WTC11 (cell line): ENCODE measurements around the gene TLX1. TPM values are rescaled to one million over a fixed set of nuclear protein-coding genes. Genes with fewer than 3 reads are reported as not detected.

Experiments
- ATAC-seq: fragments of 200-7000 bp; cut with Tn5 transposase; 2 replicates; pipeline ENCODE4 v1.10.0; 2021; ENCODE audit warnings: mild to moderate bottlenecking, moderate library complexity
- CTCF ChIA-PET: fragments of 300-600 bp; sonication (Branson Sonifier 250); formaldehyde crosslinking; loops from one replicate; lab custom pipeline; 2021; ENCODE audit warnings: antibody characterized with exemption; lab: Charles Lee
- POLR2A ChIA-PET: fragments of 350-600 bp; sonication (Branson Sonifier 250); formaldehyde crosslinking; loops from one replicate; lab custom pipeline; 2021; ENCODE audit warnings: antibody characterized with exemption; lab: Charles Lee
- DNase-seq: peaks from one replicate; pipeline ENCODE4 v3.0.0; 2021; ENCODE audit warnings: low spot score
- H3K27ac Mint-ChIP-seq: 2 replicates; pipeline ENCODE4 v1.8.0; 2021; ENCODE audit warnings: mixed read lengths
- H3K27me3 Mint-ChIP-seq: 2 replicates; pipeline ENCODE4 v1.8.0; 2021; ENCODE audit warnings: low read depth, mild to moderate bottlenecking, moderate library complexity, mixed read lengths
- H3K36me3 Mint-ChIP-seq: 2 replicates; pipeline ENCODE4 v1.8.0; 2021; ENCODE audit warnings: mixed read lengths
- H3K4me1 Mint-ChIP-seq: 2 replicates; pipeline ENCODE4 v1.8.0; 2022; ENCODE audit warnings: mixed read lengths
- H3K4me3 Mint-ChIP-seq: 2 replicates; pipeline ENCODE4 v1.8.0; 2021; ENCODE audit warnings: mild to moderate bottlenecking, moderate library complexity, mixed read lengths
- H3K9me3 Mint-ChIP-seq: 2 replicates; pipeline ENCODE4 v1.8.0; 2021; ENCODE audit warnings: mixed read lengths
- FOXJ3 ChIP-seq: sonication (generic); formaldehyde crosslinking; IDR thresholded peaks from 2 replicates; pipeline ENCODE4 v1.9.0; 2021; ENCODE audit warnings: missing genetic modification reagents, mild to moderate bottlenecking, borderline replicate concordance
- FOXP1 ChIP-seq: sonication (generic); formaldehyde crosslinking; IDR thresholded peaks from 2 replicates; pipeline ENCODE4 v1.8.0; 2022; ENCODE audit warnings: missing genetic modification reagents, mild to moderate bottlenecking, moderate library complexity, borderline replicate concordance
- NR1H2 ChIP-seq: sonication (generic); formaldehyde crosslinking; IDR thresholded peaks from 2 replicates; pipeline ENCODE4 v1.9.0; 2021; ENCODE audit warnings: mild to moderate bottlenecking, moderate library complexity, missing genetic modification reagents
- OVOL2 ChIP-seq: fragments of 250-450 bp; sonication (Bioruptor Pico); IDR thresholded peaks from 2 replicates; pipeline ENCODE4 v1.9.0; 2021; ENCODE audit warnings: mild to moderate bottlenecking, borderline replicate concordance
- PRRX2 ChIP-seq: fragments of 250-450 bp; sonication (Bioruptor Pico); IDR thresholded peaks from 2 replicates; pipeline ENCODE4 v1.8.0; 2021; ENCODE audit warnings: mild to moderate bottlenecking
- RELA ChIP-seq: sonication (generic); formaldehyde crosslinking; IDR thresholded peaks from 2 replicates; pipeline ENCODE4 v1.8.1; 2022; ENCODE audit warnings: missing genetic modification reagents, mild to moderate bottlenecking, borderline replicate concordance
- RORB ChIP-seq: fragments of 250-450 bp; sonication (Bioruptor Pico); IDR thresholded peaks from 2 replicates; pipeline ENCODE4 v1.9.0; 2021; ENCODE audit warnings: mild to moderate bottlenecking
- ZNF121 ChIP-seq: sonication (generic); formaldehyde crosslinking; IDR thresholded peaks from 2 replicates; pipeline ENCODE4 v1.8.0; 2023; ENCODE audit warnings: missing genetic modification reagents
- ZNF138 ChIP-seq: sonication (generic); formaldehyde crosslinking; conservative IDR thresholded peaks from 2 replicates; pipeline ENCODE4 v1.8.1; 2022; ENCODE audit warnings: mild to moderate bottlenecking, moderate library complexity, missing genetic modification reagents
- ZNF219 ChIP-seq: sonication (generic); formaldehyde crosslinking; IDR thresholded peaks from 2 replicates; pipeline ENCODE4 v1.8.0; 2023; ENCODE audit warnings: missing genetic modification reagents, mild to moderate bottlenecking, borderline replicate concordance
- ZNF423 ChIP-seq: fragments of 250-450 bp; sonication (Bioruptor Pico); IDR thresholded peaks from 2 replicates; pipeline ENCODE4 v2.1.2; 2022; ENCODE audit warnings: mild to moderate bottlenecking, moderate library complexity
- total RNA-seq: library from RNA; stranded (reverse); gene quantifications from 3 replicates; pipeline ENCODE4 v1.2.3, GENCODE V29; 2021
- TF ChIP-seq, protein P1 (sequence below): sonication (generic); formaldehyde crosslinking; IDR thresholded peaks from 2 replicates; pipeline ENCODE4 v1.8.1; 2023; ENCODE audit warnings: mild to moderate bottlenecking, moderate library complexity, missing genetic modification reagents
- TF ChIP-seq, protein P2 (sequence below): sonication (generic); formaldehyde crosslinking; IDR thresholded peaks from 2 replicates; pipeline ENCODE4 v1.8.0; 2022; ENCODE audit warnings: mild to moderate bottlenecking, missing genetic modification reagents
- TF ChIP-seq, protein P3 (sequence below): sonication (generic); formaldehyde crosslinking; IDR thresholded peaks from 2 replicates; pipeline ENCODE4 v1.8.0; 2022; ENCODE audit warnings: missing genetic modification reagents
- TF ChIP-seq, protein P4 (sequence below): sonication (generic); formaldehyde crosslinking; IDR thresholded peaks from 2 replicates; pipeline ENCODE4 v1.8.1; 2022; ENCODE audit warnings: low read depth, missing genetic modification reagents, borderline replicate concordance
- TF ChIP-seq, protein P5 (sequence below): fragments of 250-450 bp; sonication (Bioruptor Pico); IDR thresholded peaks from 2 replicates; pipeline ENCODE4 v1.9.0; 2021; ENCODE audit warnings: mild to moderate bottlenecking
- TF ChIP-seq, protein P6 (sequence below): sonication (generic); formaldehyde crosslinking; IDR thresholded peaks from 2 replicates; pipeline ENCODE4 v1.8.0; 2022; ENCODE audit warnings: mild to moderate bottlenecking, missing genetic modification reagents
- TF ChIP-seq, protein P7 (sequence below): sonication (generic); formaldehyde crosslinking; IDR thresholded peaks from 2 replicates; pipeline ENCODE4 v1.8.0; 2023; ENCODE audit warnings: mild to moderate bottlenecking, missing genetic modification reagents
- TF ChIP-seq, protein P8 (sequence below): sonication (generic); formaldehyde crosslinking; IDR thresholded peaks from 2 replicates; pipeline ENCODE4 v1.8.1; 2023; ENCODE audit warnings: mild to moderate bottlenecking, missing genetic modification reagents

The TLX1 gene
- total RNA-seq, 1 experiment from 2014 or later: 4.6 TPM

DNA sequence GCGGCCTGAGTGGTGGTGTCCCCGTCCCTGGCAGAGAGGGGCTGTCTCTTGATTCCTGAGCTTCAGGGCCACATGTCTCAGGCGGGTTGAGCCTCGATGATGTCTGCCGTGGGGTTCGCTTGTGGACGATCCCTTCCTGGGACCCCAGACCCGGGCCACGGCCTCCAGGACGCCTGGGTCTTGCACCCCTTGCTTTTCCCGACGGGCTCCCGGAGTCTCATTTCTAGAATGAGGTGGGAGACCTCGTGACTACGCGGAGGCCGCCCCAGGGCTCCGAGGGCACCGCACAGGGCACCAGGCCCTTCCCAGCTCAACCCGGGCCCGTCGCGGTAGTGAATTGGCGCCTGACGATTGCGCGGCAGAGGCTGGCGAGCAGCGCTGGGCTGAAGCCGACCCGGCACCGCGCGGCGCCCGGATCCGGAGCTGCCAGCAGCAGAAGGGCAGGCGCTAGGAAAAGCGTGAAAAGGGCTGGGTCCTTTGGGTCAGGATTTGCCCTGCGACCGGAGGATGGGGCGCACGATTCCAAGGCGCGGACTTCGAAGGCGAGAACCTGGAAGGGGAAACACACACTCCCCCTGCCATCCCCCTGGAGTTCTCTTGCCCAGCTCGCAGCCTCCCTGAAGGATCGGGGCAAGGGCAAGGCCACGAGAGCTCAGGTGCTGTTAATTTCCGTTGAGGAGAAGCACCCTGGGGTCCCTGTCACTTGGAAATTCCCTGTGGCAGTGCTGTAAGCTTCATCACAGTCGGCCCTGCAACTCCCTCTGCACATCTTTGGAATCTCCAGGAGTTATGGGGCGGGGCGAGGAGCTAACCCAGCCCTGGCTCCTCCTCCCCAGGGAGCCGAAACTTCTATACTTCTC is 15.5 kb downstream of the TLX1 start:
- Mint-ChIP-seq H3K4me3 (peak overlapping the region; percentile 55), H3K36me3 (no peaks in the 10 kb centered on the region), H3K4me1 (peaks cover 11% of the 10 kb centered on the region), H3K9me3 (peaks cover 9% of the 10 kb centered on the region; the same call in 1 of the 2 replicates), H3K27ac (no peak overlapping the region), H3K27me3 (peaks cover 100% of the 10 kb centered on the region)
- ChIA-PET POLR2A (no interaction called here), CTCF (interaction anchor here (0.6 to 11.8 kb wide), 26 partner anchors 8 to 403 kb away, joined by 3 to 509 read pairs (median 3); partner anchors contain the start of gene TLX1)
- TF ChIP-seq FOXP1 (CRISPR knock-in tag): 0 out of 2 replicates have a peak, but pooled peaks have one; percentile 52
- TF ChIP-seq, protein P1, sequence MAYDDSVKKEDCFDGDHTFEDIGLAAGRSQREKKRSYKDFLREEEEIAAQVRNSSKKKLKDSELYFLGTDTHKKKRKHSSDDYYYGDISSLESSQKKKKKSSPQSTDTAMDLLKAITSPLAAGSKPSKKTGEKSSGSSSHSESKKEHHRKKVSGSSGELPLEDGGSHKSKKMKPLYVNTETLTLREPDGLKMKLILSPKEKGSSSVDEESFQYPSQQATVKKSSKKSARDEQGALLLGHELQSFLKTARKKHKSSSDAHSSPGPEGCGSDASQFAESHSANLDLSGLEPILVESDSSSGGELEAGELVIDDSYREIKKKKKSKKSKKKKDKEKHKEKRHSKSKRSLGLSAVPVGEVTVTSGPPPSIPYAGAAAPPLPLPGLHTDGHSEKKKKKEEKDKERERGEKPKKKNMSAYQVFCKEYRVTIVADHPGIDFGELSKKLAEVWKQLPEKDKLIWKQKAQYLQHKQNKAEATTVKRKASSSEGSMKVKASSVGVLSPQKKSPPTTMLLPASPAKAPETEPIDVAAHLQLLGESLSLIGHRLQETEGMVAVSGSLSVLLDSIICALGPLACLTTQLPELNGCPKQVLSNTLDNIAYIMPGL: peak; percentile 25; the same call in 1 of the 2 replicates
- TF ChIP-seq, protein P2, sequence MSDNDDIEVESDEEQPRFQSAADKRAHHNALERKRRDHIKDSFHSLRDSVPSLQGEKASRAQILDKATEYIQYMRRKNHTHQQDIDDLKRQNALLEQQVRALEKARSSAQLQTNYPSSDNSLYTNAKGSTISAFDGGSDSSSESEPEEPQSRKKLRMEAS (CRISPR knock-in tag): peak; percentile 67
- TF ChIP-seq ZNF219 (CRISPR knock-in tag): 0 out of 2 replicates have a peak, but pooled peaks have one; percentile 19
- TF ChIP-seq OVOL2 (CRISPR knock-in tag): no peak
- no peak for TF ChIP-seq RORB (CRISPR knock-in tag)
- TF ChIP-seq, protein P3, sequence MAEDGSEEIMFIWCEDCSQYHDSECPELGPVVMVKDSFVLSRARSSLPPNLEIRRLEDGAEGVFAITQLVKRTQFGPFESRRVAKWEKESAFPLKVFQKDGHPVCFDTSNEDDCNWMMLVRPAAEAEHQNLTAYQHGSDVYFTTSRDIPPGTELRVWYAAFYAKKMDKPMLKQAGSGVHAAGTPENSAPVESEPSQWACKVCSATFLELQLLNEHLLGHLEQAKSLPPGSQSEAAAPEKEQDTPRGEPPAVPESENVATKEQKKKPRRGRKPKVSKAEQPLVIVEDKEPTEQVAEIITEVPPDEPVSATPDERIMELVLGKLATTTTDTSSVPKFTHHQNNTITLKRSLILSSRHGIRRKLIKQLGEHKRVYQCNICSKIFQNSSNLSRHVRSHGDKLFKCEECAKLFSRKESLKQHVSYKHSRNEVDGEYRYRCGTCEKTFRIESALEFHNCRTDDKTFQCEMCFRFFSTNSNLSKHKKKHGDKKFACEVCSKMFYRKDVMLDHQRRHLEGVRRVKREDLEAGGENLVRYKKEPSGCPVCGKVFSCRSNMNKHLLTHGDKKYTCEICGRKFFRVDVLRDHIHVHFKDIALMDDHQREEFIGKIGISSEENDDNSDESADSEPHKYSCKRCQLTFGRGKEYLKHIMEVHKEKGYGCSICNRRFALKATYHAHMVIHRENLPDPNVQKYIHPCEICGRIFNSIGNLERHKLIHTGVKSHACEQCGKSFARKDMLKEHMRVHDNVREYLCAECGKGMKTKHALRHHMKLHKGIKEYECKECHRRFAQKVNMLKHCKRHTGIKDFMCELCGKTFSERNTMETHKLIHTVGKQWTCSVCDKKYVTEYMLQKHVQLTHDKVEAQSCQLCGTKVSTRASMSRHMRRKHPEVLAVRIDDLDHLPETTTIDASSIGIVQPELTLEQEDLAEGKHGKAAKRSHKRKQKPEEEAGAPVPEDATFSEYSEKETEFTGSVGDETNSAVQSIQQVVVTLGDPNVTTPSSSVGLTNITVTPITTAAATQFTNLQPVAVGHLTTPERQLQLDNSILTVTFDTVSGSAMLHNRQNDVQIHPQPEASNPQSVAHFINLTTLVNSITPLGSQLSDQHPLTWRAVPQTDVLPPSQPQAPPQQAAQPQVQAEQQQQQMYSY (CRISPR knock-in tag): peak; percentile 81
- DNase-seq (peak; percentile 44), ATAC-seq (peak; percentile 66)

DNA sequence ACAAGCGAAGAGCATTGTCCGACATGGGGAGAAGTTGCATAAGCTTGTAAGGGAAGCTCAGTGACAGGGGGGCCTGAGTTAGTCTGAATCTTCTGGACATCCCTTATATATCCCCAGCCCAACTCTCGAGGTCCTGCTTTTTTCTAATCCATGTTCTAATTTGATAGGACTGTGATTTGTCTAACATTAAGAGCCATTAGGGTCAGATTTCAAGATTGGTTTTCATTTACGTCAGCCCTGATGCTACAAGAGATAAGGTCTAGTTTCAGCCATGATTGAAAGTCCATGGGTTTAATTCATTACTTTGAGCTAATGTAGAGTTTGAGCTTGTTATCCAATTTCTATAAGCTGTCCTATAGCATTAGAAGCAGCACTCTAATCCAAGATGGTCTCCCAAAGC is 20.3 kb downstream of the TLX1 start:
- CTCF ChIA-PET: interaction anchor here (1.2 to 7.7 kb wide), 5 partner anchors 10 to 101 kb away, joined by 4 to 60 read pairs (median 10); no protein-coding TSS in a partner anchor
- TF ChIP-seq NR1H2 (no peak), PRRX2 (no peak), RELA (CRISPR knock-in tag) (no peak), FOXJ3 (CRISPR knock-in tag) (no peak), ZNF138 (no peak), ZNF121 (CRISPR knock-in tag) (no peak), ZNF423 (CRISPR knock-in tag) (no peak)
- TF ChIP-seq, protein P4, sequence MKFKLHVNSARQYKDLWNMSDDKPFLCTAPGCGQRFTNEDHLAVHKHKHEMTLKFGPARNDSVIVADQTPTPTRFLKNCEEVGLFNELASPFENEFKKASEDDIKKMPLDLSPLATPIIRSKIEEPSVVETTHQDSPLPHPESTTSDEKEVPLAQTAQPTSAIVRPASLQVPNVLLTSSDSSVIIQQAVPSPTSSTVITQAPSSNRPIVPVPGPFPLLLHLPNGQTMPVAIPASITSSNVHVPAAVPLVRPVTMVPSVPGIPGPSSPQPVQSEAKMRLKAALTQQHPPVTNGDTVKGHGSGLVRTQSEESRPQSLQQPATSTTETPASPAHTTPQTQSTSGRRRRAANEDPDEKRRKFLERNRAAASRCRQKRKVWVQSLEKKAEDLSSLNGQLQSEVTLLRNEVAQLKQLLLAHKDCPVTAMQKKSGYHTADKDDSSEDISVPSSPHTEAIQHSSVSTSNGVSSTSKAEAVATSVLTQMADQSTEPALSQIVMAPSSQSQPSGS (CRISPR knock-in tag): no peak
- TF ChIP-seq, protein P5, sequence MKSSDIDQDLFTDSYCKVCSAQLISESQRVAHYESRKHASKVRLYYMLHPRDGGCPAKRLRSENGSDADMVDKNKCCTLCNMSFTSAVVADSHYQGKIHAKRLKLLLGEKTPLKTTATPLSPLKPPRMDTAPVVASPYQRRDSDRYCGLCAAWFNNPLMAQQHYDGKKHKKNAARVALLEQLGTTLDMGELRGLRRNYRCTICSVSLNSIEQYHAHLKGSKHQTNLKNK (CRISPR knock-in tag): no peak
- TF ChIP-seq, protein P6, sequence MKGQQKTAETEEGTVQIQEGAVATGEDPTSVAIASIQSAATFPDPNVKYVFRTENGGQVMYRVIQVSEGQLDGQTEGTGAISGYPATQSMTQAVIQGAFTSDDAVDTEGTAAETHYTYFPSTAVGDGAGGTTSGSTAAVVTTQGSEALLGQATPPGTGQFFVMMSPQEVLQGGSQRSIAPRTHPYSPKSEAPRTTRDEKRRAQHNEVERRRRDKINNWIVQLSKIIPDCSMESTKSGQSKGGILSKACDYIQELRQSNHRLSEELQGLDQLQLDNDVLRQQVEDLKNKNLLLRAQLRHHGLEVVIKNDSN (CRISPR knock-in tag): no peak
- TF ChIP-seq, protein P2 (CRISPR knock-in tag): no peak
- TF ChIP-seq, protein P7, sequence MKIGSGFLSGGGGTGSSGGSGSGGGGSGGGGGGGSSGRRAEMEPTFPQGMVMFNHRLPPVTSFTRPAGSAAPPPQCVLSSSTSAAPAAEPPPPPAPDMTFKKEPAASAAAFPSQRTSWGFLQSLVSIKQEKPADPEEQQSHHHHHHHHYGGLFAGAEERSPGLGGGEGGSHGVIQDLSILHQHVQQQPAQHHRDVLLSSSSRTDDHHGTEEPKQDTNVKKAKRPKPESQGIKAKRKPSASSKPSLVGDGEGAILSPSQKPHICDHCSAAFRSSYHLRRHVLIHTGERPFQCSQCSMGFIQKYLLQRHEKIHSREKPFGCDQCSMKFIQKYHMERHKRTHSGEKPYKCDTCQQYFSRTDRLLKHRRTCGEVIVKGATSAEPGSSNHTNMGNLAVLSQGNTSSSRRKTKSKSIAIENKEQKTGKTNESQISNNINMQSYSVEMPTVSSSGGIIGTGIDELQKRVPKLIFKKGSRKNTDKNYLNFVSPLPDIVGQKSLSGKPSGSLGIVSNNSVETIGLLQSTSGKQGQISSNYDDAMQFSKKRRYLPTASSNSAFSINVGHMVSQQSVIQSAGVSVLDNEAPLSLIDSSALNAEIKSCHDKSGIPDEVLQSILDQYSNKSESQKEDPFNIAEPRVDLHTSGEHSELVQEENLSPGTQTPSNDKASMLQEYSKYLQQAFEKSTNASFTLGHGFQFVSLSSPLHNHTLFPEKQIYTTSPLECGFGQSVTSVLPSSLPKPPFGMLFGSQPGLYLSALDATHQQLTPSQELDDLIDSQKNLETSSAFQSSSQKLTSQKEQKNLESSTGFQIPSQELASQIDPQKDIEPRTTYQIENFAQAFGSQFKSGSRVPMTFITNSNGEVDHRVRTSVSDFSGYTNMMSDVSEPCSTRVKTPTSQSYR: no peak
- TF ChIP-seq, protein P8, sequence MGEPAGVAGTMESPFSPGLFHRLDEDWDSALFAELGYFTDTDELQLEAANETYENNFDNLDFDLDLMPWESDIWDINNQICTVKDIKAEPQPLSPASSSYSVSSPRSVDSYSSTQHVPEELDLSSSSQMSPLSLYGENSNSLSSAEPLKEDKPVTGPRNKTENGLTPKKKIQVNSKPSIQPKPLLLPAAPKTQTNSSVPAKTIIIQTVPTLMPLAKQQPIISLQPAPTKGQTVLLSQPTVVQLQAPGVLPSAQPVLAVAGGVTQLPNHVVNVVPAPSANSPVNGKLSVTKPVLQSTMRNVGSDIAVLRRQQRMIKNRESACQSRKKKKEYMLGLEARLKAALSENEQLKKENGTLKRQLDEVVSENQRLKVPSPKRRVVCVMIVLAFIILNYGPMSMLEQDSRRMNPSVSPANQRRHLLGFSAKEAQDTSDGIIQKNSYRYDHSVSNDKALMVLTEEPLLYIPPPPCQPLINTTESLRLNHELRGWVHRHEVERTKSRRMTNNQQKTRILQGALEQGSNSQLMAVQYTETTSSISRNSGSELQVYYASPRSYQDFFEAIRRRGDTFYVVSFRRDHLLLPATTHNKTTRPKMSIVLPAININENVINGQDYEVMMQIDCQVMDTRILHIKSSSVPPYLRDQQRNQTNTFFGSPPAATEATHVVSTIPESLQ (CRISPR knock-in tag): no peak

More for the DNA sequence above, 20.3 kb downstream of the TLX1 start:
- Mint-ChIP-seq H3K4me1 (peaks cover 7% of the 10 kb centered on the region), H3K9me3 (peaks cover 9% of the 10 kb centered on the region; the same call in 1 of the 2 replicates), H3K27ac (no peak overlapping the region), H3K27me3 (peaks cover 91% of the 10 kb centered on the region), H3K4me3 (no peak overlapping the region), H3K36me3 (no peaks in the 10 kb centered on the region)
- ATAC-seq: no peak
- POLR2A ChIA-PET: no interaction called here
- DNase-seq: no peak
